Dedifferentiated amniotic fluid mesenchymal stem cell (primary cell): Measurements from ENCODE around the gene ACVR1.
"Not testable (repeated sequence)": the region's sequence is repeated elsewhere in the genome, so short reads cannot be mapped to it uniquely, and the experiment has no call there.

ENCODE experiments used
- DNase-seq: peaks from one replicate; pipeline ENCODE4 v3.0.0-alpha.2; 2016; ENCODE audit errors: extremely low spot score

The ACVR1 gene

GRCh38 chr2:157756447-157756846, 119.7 kb downstream of the ACVR1 start:
- DNase-seq: not testable (repeated sequence)

GRCh38 chr2:157751462-157752058, 124.6 kb downstream of the ACVR1 start:
- no peak for DNase-seq

- no peak for DNase-seq
These were observed 126.4 kb downstream of the ACVR1 start for GRCh38 chr2:157749684-157750083.

GRCh38 chr2:157748371-157749142, 127.6 kb downstream of the ACVR1 start:
- no peak for DNase-seq

GRCh38 chr2:157747695-157748370, 128.3 kb downstream of the ACVR1 start:
- DNase-seq: no peak

GRCh38 chr2:157747280-157747679, 128.8 kb downstream of the ACVR1 start:
- DNase-seq: no peak

- DNase-seq: no peak
These were observed 129.7 kb downstream of the ACVR1 start for GRCh38 chr2:157746234-157746950.

- DNase-seq: no peak
These were observed 131.5 kb downstream of the ACVR1 start for GRCh38 chr2:157744571-157745076.

- no peak for DNase-seq
These were observed 133.1 kb downstream of the ACVR1 start for GRCh38 chr2:157743051-157743450.

GRCh38 chr2:157741819-157742484, 134.2 kb downstream of the ACVR1 start:
- DNase-seq: no peak

GRCh38 chr2:157737656-157738055, 138.5 kb downstream of the ACVR1 start:
- no peak for DNase-seq

- no peak for DNase-seq
These were observed 140.6 kb downstream of the ACVR1 start for GRCh38 chr2:157735532-157735931.

- no peak for DNase-seq
These were observed 142.9 kb downstream of the ACVR1 start for GRCh38 chr2:157733263-157733662.

- no peak for DNase-seq
These were observed 143.5 kb downstream of the ACVR1 start for GRCh38 chr2:157732596-157732995.

- DNase-seq: no peak
These were observed 148.4 kb downstream of the ACVR1 start for GRCh38 chr2:157727693-157728092.

GRCh38 chr2:157726946-157727345, 149.2 kb downstream of the ACVR1 start:
- no peak for DNase-seq

GRCh38 chr2:157725846-157726245, 150.3 kb downstream of the ACVR1 start:
- peak; percentile 32 for DNase-seq

GRCh38 chr2:157722580-157723234, 153.4 kb downstream of the ACVR1 start:
- no peak for DNase-seq

- DNase-seq: no peak
These were observed 155.6 kb downstream of the ACVR1 start for GRCh38 chr2:157720504-157720903.

- not testable (repeated sequence) for DNase-seq
These were observed 171.5 kb downstream of the ACVR1 start for GRCh38 chr2:157704653-157705052.

GRCh38 chr2:157704148-157704547, 172.0 kb downstream of the ACVR1 start:
- DNase-seq: not testable (repeated sequence)
